Endodermal cell (in vitro differentiated cells): ENCODE data around the gene MRPS22. TPM values are rescaled to one million over a fixed set of nuclear protein-coding genes. Genes with fewer than 3 reads are reported as not detected.

Source experiments
- DNase-seq: peaks from one replicate; pipeline ENCODE4 v3.0.0-alpha.2; 2017
- H3K27ac ChIP-seq: 2 replicates; pipeline ENCODE4 v1.5.1; 2013; ENCODE audit warnings: mild to moderate bottlenecking, low read depth, low read length, moderate library complexity
- H3K27me3 ChIP-seq: 2 replicates; pipeline ENCODE4 v1.6.1; 2013; ENCODE audit warnings: mild to moderate bottlenecking, low read length, moderate library complexity; ENCODE audit not compliant: insufficient read depth, control insufficient read depth, poor library complexity, severe bottlenecking
- H3K36me3 ChIP-seq: 2 replicates; pipeline ENCODE4 v1.7.0; 2013; ENCODE audit warnings: mild to moderate bottlenecking, low read length, moderate library complexity; ENCODE audit not compliant: control insufficient read depth, insufficient read depth
- H3K4me1 ChIP-seq: one replicate; pipeline ENCODE4 v1.7.0; 2013; ENCODE audit warnings: low read length; ENCODE audit not compliant: control insufficient read depth, insufficient read depth
- H3K4me3 ChIP-seq: 2 replicates; pipeline ENCODE4 v1.5.1; 2013; ENCODE audit warnings: mild to moderate bottlenecking, low read length, moderate library complexity
- H3K9ac ChIP-seq: 2 replicates; pipeline ENCODE4 v1.6.1; 2013; ENCODE audit warnings: mild to moderate bottlenecking, low read length, moderate library complexity; ENCODE audit not compliant: poor library complexity, severe bottlenecking; ENCODE audit errors: extremely low read depth
- H3K9me3 ChIP-seq: 2 replicates; pipeline ENCODE4 v1.6.1; 2013; ENCODE audit warnings: mild to moderate bottlenecking, low read length, moderate library complexity; ENCODE audit not compliant: control insufficient read depth
- H3K27ac Mint-ChIP-seq: 2 replicates; pipeline ENCODE4 v1.8.0; 2020; ENCODE audit warnings: mixed read lengths
- H3K27me3 Mint-ChIP-seq: 2 replicates; pipeline ENCODE4 v1.8.0; 2021; ENCODE audit warnings: mild to moderate bottlenecking, mixed read lengths; ENCODE audit not compliant: insufficient read depth
- H3K36me3 Mint-ChIP-seq: 2 replicates; pipeline ENCODE4 v1.8.0; 2020; ENCODE audit warnings: low read depth, mixed read lengths
- H3K4me1 Mint-ChIP-seq: 2 replicates; pipeline ENCODE4 v1.8.0; 2020; ENCODE audit warnings: mixed read lengths
- H3K4me3 Mint-ChIP-seq: 2 replicates; pipeline ENCODE4 v1.8.0; 2020; ENCODE audit warnings: mild to moderate bottlenecking, moderate library complexity, mixed read lengths
- H3K9me3 Mint-ChIP-seq: 2 replicates; pipeline ENCODE4 v1.8.0; 2020; ENCODE audit warnings: mild to moderate bottlenecking, mixed read lengths
- CTCF ChIP-seq: fragments of 200-600 bp; sonication (generic); conservative IDR thresholded peaks from 2 replicates; pipeline ENCODE4 v1.5.0; 2021; ENCODE audit warnings: antibody characterized with exemption, mild to moderate bottlenecking
- WGBS, 2 experiments: methylation state at CpG; one replicate each; pipeline versions ENCODE4 v1.1.5 to v1.1.7; 2013; ENCODE audit warnings: missing lambda C conversion rate in 2 of 2, mixed read lengths in 1 of 2; ENCODE audit not compliant: insufficient coverage in 1 of 2, insufficient read length in 1 of 2; 5-methylcytosine and 5-hydroxymethylcytosine counted together
- total RNA-seq, 2 donors: library from RNA; stranded (reverse); fragmentation: NEBNext Ultra II Directional in 1 of 2; extraction: Animal tissue kit (Norgen Biotek cat#: 25700) in 1 of 2; gene quantifications; 2 replicates in 1 of 2; 3 replicates in 1 of 2; pipeline ENCODE4 v1.2.1, GENCODE V29; 2021

MRPS22 gene
- total RNA-seq, 2 donors from 2014 or later: 34.8 to 38.7 TPM

- Histone ChIP-seq H3K4me3 (no peak overlapping the region), H3K36me3 (no peaks in the 10 kb centered on the region), H3K9ac (no peak overlapping the region), H3K27ac (no peak overlapping the region), H3K27me3 (no peaks in the 10 kb centered on the region), H3K4me1 (peaks cover 3% of the 10 kb centered on the region), H3K9me3 (peaks cover 17% of the 10 kb centered on the region)
- Mint-ChIP-seq H3K27me3 (peaks cover 2% of the 10 kb centered on the region), H3K4me3 (no peak overlapping the region), H3K9me3 (peaks cover 6% of the 10 kb centered on the region), H3K36me3 (no peaks in the 10 kb centered on the region), H3K4me1 (peaks cover 6% of the 10 kb centered on the region), H3K27ac (no peak overlapping the region)
- 96 to 100% methylated on average over 3 of the region's 3 CpGs for WGBS, 2 experiments
- no peak for DNase-seq
- no peak for TF ChIP-seq CTCF
These were observed 43.4 kb upstream of the MRPS22 start for GRCh38 chr3:139300416-139300815.

DNA sequence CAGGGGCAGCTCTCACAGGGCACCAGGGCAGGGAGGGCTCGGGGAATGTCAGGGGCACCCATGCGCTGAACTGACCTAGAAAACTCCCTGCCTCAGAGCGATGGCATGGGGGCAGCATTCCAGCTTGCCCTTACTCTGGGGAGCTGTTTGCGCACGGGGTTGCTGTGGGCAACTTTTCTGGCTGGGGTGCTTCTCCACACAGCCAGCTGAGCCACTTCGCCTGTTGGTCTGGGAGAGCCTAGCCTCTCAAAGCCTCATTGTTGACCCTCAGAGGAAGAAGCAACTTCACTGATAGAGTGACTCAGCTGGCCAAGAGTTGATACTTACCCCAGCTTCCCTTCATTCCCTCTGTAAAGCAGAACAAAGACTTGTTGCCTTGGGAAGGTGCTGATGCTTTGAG, 42.6 kb upstream of the MRPS22 start:
- peaks cover 2% of the 10 kb centered on the region for H3K27me3 Mint-ChIP-seq
- peaks cover 3% of the 10 kb centered on the region for H3K4me1 ChIP-seq
- peaks cover 17% of the 10 kb centered on the region for H3K9me3 ChIP-seq
- H3K27ac ChIP-seq: no peak overlapping the region
- H3K4me3 Mint-ChIP-seq: no peak overlapping the region
- H3K4me3 ChIP-seq: no peak overlapping the region
- no peaks in the 10 kb centered on the region for H3K36me3 ChIP-seq
- 93 to 97% methylated on average over 5 to 6 of the region's 6 CpGs for WGBS, 2 experiments
- TF ChIP-seq CTCF: no peak
- no peaks in the 10 kb centered on the region for H3K27me3 ChIP-seq
- peaks cover 6% of the 10 kb centered on the region for H3K9me3 Mint-ChIP-seq
- no peak for DNase-seq
- H3K9ac ChIP-seq: no peak overlapping the region
- H3K27ac Mint-ChIP-seq: no peak overlapping the region
- H3K4me1 Mint-ChIP-seq: peaks cover 8% of the 10 kb centered on the region
- no peaks in the 10 kb centered on the region for H3K36me3 Mint-ChIP-seq

DNA sequence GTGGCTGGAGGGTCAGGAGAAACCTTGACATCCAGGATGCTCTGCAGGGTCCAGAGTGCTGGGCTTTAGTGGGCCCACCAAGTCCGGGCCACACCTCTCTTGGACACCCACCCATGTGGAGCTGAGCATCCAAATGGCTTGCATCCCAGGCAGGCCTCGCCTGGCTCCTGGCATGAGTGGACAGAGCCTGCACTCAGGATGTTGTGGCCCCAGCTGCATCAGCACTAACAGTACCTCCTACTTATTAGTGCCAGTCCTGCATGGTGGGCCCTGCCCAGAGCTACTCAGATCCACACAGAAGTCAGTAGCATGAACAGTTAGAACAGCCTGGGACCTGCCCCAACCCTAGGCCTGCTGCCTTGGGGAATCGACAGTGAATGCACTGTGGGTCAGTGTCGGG, 42.2 kb upstream of the MRPS22 start:
- no peak overlapping the region for H3K27ac Mint-ChIP-seq
- H3K4me3 Mint-ChIP-seq: no peak overlapping the region
- 94 to 100% methylated on average over 3 to 4 of the region's 4 CpGs for WGBS, 2 experiments
- H3K27me3 Mint-ChIP-seq: peaks cover 2% of the 10 kb centered on the region
- Histone ChIP-seq H3K9ac (no peak overlapping the region), H3K27me3 (no peaks in the 10 kb centered on the region), H3K4me3 (no peak overlapping the region), H3K4me1 (peaks cover 3% of the 10 kb centered on the region), H3K9me3 (peaks cover 17% of the 10 kb centered on the region), H3K27ac (no peak overlapping the region), H3K36me3 (no peaks in the 10 kb centered on the region)
- no peak for TF ChIP-seq CTCF
- no peaks in the 10 kb centered on the region for H3K36me3 Mint-ChIP-seq
- peaks cover 6% of the 10 kb centered on the region for H3K9me3 Mint-ChIP-seq
- H3K4me1 Mint-ChIP-seq: peaks cover 11% of the 10 kb centered on the region
- no peak for DNase-seq
